Mucosa of descending colon (tissue), 3 donors: Measurements from ENCODE around the gene CEP250. TPM values are rescaled to one million over a fixed set of nuclear protein-coding genes. Genes with fewer than 3 reads are reported as not detected.

ENCODE experiments used
- ATAC-seq: fragments of 200-7000 bp; cut with Tn5 transposase; one replicate; pipeline ENCODE4 v1.9.1; 2020; ENCODE audit warnings: mild to moderate bottlenecking, moderate library complexity
- DNase-seq, 3 donors: peaks; one replicate each; pipeline ENCODE4 v3.0.0-alpha.2; 2020
- H3K36me3 ChIP-seq: fragments of 200-600 bp; one replicate; pipeline ENCODE4 v1.8.0; 2021; ENCODE audit warnings: low read depth, mild to moderate bottlenecking
- H3K4me1 ChIP-seq: fragments of 200-600 bp; one replicate; pipeline ENCODE4 v1.8.0; 2021; ENCODE audit warnings: low read depth, mild to moderate bottlenecking
- H3K4me3 ChIP-seq: fragments of 200-600 bp; one replicate; pipeline ENCODE4 v1.8.0; 2021; ENCODE audit warnings: mild to moderate bottlenecking
- H3K9me3 ChIP-seq: fragments of 200-600 bp; one replicate; pipeline ENCODE4 v1.8.0; 2021; ENCODE audit warnings: mild to moderate bottlenecking
- intact Hi-C, 2 donors: fragments of 100-400 bp; cut with DNase I in 1 of 2; cut with micrococcal nuclease in 1 of 2; formaldehyde crosslinking; loops; one replicate each; pipeline versions ENCODE4 v1.11.0 to v1.11.1; 2022; cut with DNase I, micrococcal nuclease
- long read RNA-seq, 2 donors: library from polyadenylated mRNA; unstranded; transcript quantifications; one replicate each; pipeline ENCODE4 v2.0.0, GENCODE V29; 2019 to 2021
- total RNA-seq, 3 donors: library from RNA; stranded (reverse); fragmentation: NEBNext Ultra II Directional in 2 of 3; extraction: Animal tissue kit (Norgen Biotek cat#: 25700) in 2 of 3; gene quantifications; one replicate each; pipeline versions ENCODE4 v1.2.1 to v1.2.4, GENCODE V29; 2021 to 2023
- TF ChIP-seq, protein P1 (sequence below): fragments of 200-600 bp; IDR thresholded peaks from one replicate; pipeline ENCODE4 v1.8.0; 2022; ENCODE audit warnings: antibody characterized with exemption, mild to moderate bottlenecking
- donor health status: DM: no; HTN: no; CAD: no; lungs with moderate emphysema.
- donor health status: DM: no; HTN: no; CAD: no.
- donor health status: DM: no; HTN: yes; CAD: no.

The CEP250 gene, protein sequence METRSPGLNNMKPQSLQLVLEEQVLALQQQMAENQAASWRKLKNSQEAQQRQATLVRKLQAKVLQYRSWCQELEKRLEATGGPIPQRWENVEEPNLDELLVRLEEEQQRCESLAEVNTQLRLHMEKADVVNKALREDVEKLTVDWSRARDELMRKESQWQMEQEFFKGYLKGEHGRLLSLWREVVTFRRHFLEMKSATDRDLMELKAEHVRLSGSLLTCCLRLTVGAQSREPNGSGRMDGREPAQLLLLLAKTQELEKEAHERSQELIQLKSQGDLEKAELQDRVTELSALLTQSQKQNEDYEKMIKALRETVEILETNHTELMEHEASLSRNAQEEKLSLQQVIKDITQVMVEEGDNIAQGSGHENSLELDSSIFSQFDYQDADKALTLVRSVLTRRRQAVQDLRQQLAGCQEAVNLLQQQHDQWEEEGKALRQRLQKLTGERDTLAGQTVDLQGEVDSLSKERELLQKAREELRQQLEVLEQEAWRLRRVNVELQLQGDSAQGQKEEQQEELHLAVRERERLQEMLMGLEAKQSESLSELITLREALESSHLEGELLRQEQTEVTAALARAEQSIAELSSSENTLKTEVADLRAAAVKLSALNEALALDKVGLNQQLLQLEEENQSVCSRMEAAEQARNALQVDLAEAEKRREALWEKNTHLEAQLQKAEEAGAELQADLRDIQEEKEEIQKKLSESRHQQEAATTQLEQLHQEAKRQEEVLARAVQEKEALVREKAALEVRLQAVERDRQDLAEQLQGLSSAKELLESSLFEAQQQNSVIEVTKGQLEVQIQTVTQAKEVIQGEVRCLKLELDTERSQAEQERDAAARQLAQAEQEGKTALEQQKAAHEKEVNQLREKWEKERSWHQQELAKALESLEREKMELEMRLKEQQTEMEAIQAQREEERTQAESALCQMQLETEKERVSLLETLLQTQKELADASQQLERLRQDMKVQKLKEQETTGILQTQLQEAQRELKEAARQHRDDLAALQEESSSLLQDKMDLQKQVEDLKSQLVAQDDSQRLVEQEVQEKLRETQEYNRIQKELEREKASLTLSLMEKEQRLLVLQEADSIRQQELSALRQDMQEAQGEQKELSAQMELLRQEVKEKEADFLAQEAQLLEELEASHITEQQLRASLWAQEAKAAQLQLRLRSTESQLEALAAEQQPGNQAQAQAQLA (N-terminal part only)
- 10 to 100 TPM; 18.1 to 37.8 (median 27.3) TPM for total RNA-seq
- long read RNA-seq, donor 1, partial matches to known transcripts, result 9 of 12 reads
- long read RNA-seq, donor 1, other reads (novel, unspliced or antisense), result 3 of 12 reads
- long read RNA-seq, donor 2, partial matches to known transcripts, result 1 of 8 reads
- long read RNA-seq, donor 2, other reads (novel, unspliced or antisense), result 7 of 8 reads

DNA sequence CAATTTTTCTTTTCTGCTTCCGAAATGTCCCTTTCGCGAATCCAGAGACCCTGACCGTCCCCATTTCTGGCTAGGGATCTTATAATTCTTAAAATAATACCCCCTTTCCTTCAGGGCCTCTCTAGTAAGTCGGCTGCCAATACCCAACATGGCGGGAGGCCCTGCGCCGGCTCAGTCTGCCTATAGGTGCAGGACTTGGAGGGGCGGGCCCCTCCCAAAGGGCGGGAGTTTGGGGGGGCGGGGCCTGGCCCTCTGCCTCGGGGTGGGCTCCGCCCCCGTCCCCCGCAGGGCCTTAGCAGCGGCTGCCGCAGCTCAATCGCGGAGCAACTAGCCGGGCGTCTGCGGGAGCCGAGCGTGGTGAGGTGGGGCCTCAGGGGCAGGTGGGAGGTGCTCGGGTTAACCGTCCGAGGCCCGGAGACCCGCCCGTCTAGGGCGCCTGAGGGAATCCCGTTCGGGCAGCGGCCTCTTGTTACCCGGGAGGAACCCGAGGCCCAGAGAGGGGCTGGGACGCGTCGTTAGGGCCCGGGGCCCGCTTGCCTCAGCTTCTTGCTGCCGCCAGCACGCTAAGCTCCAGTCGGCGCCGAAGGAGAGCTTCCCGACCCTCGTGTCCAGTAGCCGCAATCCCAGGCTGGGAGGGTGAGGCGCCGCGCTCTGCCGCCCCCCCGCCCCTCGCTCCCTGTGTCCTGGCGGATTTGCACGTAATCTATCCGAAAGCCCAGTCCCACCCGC lies at the start of gene CEP250:
Gene CEP250 (plus strand): TSS at position 718 of the 729 bp plus-strand sequence. CDS start 6,770 bp downstream, outside the sequence.
- no peaks in the 10 kb centered on the region for H3K9me3 ChIP-seq
- intact Hi-C loops, result no loop called here

DNA sequence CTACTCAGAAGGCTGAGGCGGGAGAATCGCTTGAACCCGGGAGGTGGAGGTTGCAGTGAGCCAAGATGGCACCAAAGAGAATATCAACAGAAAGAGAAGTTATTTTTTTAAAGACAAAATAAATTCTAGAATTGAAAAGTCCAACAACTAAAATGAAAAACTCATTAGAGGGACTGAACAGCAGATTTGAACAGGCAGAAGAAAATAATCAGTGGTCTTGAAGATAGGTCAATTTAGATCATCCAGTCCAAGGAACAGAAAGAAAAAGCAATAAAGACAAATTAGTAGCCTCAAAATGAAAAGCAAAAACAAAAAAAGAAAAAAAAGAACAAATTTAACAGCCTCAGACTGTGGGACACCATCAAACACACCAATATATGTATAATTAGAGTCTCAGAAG lies 49.6 kb upstream of the CEP250 start:
- no peak for ATAC-seq
- Histone ChIP-seq H3K4me3 (no peak overlapping the region), H3K4me1 (peaks cover 2% of the 10 kb centered on the region), H3K9me3 (no peaks in the 10 kb centered on the region), H3K36me3 (peaks cover 11% of the 10 kb centered on the region)
- TF ChIP-seq, protein P1, sequence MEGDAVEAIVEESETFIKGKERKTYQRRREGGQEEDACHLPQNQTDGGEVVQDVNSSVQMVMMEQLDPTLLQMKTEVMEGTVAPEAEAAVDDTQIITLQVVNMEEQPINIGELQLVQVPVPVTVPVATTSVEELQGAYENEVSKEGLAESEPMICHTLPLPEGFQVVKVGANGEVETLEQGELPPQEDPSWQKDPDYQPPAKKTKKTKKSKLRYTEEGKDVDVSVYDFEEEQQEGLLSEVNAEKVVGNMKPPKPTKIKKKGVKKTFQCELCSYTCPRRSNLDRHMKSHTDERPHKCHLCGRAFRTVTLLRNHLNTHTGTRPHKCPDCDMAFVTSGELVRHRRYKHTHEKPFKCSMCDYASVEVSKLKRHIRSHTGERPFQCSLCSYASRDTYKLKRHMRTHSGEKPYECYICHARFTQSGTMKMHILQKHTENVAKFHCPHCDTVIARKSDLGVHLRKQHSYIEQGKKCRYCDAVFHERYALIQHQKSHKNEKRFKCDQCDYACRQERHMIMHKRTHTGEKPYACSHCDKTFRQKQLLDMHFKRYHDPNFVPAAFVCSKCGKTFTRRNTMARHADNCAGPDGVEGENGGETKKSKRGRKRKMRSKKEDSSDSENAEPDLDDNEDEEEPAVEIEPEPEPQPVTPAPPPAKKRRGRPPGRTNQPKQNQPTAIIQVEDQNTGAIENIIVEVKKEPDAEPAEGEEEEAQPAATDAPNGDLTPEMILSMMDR, result no peak
- intact Hi-C loops, result no loop called here
- no peak for DNase-seq

More for the DNA sequence above, at the start of gene CEP250:
- Histone ChIP-seq H3K4me3 (peak within 1 kb of the TSS; percentile 63), H3K36me3 (no peaks in the 10 kb centered on the region), H3K4me1 (peaks cover 10% of the 10 kb centered on the region)
- ATAC-seq, result peak; percentile 98
- peak; percentile 94 to 96 (median 96) for DNase-seq
- TF ChIP-seq, protein P1, result no peak

DNA sequence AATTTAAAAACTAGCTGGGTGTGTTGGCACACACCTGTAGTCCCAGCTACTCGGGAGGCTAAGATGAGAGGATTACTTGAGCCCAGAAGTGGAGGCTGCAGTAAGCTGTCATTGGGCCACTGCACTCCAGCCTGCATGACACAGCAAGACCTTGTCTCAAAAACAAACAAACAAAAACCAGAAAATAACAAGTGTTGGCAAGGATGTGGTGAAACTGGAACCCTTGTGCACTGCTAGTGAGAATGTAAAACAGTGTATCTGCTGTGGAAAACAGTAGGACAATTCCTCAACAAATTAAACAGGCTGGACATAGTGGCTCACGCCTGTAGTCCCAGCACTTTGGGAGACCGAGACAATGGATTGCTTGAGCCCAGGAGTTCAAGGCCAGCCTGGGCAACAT lies 47.1 kb upstream of the CEP250 start:
- DNase-seq, result no peak
- H3K36me3 ChIP-seq, result peaks cover 11% of the 10 kb centered on the region
- no peaks in the 10 kb centered on the region for H3K9me3 ChIP-seq
- ATAC-seq, result no peak
- intact Hi-C loops, result no loop called here
- H3K4me3 ChIP-seq, result no peak overlapping the region
- peaks cover 8% of the 10 kb centered on the region for H3K4me1 ChIP-seq
- TF ChIP-seq, protein P1, result no peak

DNA sequence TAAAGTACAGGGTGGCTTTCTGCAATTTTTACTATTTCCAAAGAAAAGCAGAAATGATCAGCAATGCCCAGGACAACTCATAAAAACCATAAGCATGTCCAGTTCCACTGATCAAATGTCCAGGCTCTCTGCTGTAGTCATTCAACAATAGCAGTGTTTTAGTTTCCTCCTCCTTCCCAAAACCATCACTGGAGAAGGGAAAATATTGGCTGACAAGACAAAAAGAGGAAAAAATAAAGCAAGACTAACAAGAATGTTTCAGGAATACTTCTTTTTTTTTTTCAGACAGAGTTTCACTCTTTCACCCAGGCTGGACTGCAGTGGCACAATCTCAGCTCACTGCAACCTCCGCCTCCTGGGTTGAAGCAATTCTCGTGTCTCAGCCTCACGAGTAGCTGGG lies 45.9 kb upstream of the CEP250 start:
- H3K4me3 ChIP-seq, result no peak overlapping the region
- no peaks in the 10 kb centered on the region for H3K9me3 ChIP-seq
- H3K4me1 ChIP-seq, result peaks cover 8% of the 10 kb centered on the region
- H3K36me3 ChIP-seq, result peaks cover 11% of the 10 kb centered on the region
- ATAC-seq (no peak), DNase-seq (no peak)
- intact Hi-C loops, result no loop called here
- TF ChIP-seq, protein P1, result no peak
